A549 (cell line): ENCODE data around the gene LY86.

Experiments used
- BHLHE40 ChIP-seq: IDR thresholded peaks from 2 replicates; pipeline ENCODE4 v1.6.1; 2012; ENCODE audit warnings: low read depth, low read length, inconsistent platforms
- CBX8 ChIP-seq: fragments of 200-600 bp; sonication (generic); IDR thresholded peaks from 2 replicates; pipeline ENCODE4 v1.6.1; 2016
- EHMT2 ChIP-seq: fragments of 200-600 bp; sonication (generic); IDR thresholded peaks from 2 replicates; pipeline ENCODE4 v1.6.1; 2016; ENCODE audit warnings: antibody characterized with exemption, low read depth, mild to moderate bottlenecking, moderate library complexity
- EP300 ChIP-seq, 2 experiments: fragments of >200 bp; sonication (Bioruptor Twin); formaldehyde crosslinking; IDR thresholded peaks; 2 replicates in 1 of 2; 3 replicates in 1 of 2; pipeline ENCODE4 v1.6.1; 2016 to 2017
- FOSL2 ChIP-seq, 2 experiments: fragments of 450-650 bp in 1 of 2; fragments of >200 bp in 1 of 2; sonication (Bioruptor Twin) in 1 of 2; formaldehyde crosslinking; IDR thresholded peaks; 2 replicates each; pipeline versions ENCODE4 v1.5.0 to v1.6.1; 2016 to 2020; ENCODE audit warnings: mild to moderate bottlenecking in 1 of 2, moderate library complexity in 1 of 2
- MAFK ChIP-seq: fragments of 450-650 bp; IDR thresholded peaks from 2 replicates; pipeline ENCODE4 v1.6.1; 2014; ENCODE audit not compliant: partially characterized antibody
- MAZ ChIP-seq: fragments of 150-350 bp; IDR thresholded peaks from 2 replicates; pipeline ENCODE4 v1.6.1; 2014; ENCODE audit warnings: antibody characterized with exemption, low read depth, low read length, borderline replicate concordance
- MYC ChIP-seq: IDR thresholded peaks from 2 replicates; pipeline ENCODE4 v1.6.1; 2012; ENCODE audit warnings: mild to moderate bottlenecking, inconsistent platforms, low read length, improper control_type of control experiment, borderline replicate concordance
- RAD21 ChIP-seq, 2 experiments: fragments of >200 bp in 1 of 2; sonication (Bioruptor Twin) in 1 of 2; formaldehyde crosslinking in 1 of 2; IDR thresholded peaks in 1 of 2; conservative IDR thresholded peaks in 1 of 2; 2 replicates in 1 of 2; 3 replicates in 1 of 2; pipeline ENCODE4 v1.6.1; 2012 to 2018; ENCODE audit warnings: inconsistent platforms in 1 of 2
- ZC3H11A ChIP-seq: fragments of 450-650 bp; IDR thresholded peaks from 2 replicates; pipeline ENCODE4 v1.6.1; 2014; ENCODE audit warnings: antibody characterized with exemption, mild to moderate bottlenecking
- TF ChIP-seq, protein P1 (sequence below): fragments of >200 bp; sonication (Bioruptor Twin); formaldehyde crosslinking; IDR thresholded peaks from 3 replicates; pipeline ENCODE4 v1.5.1; 2016
- TF ChIP-seq, protein P2 (sequence below): fragments of 250-450 bp; sonication (Bioruptor Pico); IDR thresholded peaks from 2 replicates; pipeline ENCODE4 v1.5.0; 2020; ENCODE audit warnings: low read depth, mild to moderate bottlenecking, moderate library complexity

GRCh38 chr6:6602262-6602661 is 13.7 kb downstream of the LY86 start:
- TF ChIP-seq, protein P1, sequence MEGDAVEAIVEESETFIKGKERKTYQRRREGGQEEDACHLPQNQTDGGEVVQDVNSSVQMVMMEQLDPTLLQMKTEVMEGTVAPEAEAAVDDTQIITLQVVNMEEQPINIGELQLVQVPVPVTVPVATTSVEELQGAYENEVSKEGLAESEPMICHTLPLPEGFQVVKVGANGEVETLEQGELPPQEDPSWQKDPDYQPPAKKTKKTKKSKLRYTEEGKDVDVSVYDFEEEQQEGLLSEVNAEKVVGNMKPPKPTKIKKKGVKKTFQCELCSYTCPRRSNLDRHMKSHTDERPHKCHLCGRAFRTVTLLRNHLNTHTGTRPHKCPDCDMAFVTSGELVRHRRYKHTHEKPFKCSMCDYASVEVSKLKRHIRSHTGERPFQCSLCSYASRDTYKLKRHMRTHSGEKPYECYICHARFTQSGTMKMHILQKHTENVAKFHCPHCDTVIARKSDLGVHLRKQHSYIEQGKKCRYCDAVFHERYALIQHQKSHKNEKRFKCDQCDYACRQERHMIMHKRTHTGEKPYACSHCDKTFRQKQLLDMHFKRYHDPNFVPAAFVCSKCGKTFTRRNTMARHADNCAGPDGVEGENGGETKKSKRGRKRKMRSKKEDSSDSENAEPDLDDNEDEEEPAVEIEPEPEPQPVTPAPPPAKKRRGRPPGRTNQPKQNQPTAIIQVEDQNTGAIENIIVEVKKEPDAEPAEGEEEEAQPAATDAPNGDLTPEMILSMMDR, result no peak
- TF ChIP-seq BHLHE40, result no peak
- TF ChIP-seq ZC3H11A, result no peak
- TF ChIP-seq, protein P2, sequence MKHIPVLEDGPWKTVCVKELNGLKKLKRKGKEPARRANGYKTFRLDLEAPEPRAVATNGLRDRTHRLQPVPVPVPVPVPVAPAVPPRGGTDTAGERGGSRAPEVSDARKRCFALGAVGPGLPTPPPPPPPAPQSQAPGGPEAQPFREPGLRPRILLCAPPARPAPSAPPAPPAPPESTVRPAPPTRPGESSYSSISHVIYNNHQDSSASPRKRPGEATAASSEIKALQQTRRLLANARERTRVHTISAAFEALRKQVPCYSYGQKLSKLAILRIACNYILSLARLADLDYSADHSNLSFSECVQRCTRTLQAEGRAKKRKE (CRISPR knock-in tag), result no peak
- TF ChIP-seq MAFK, result no peak
- no peak for TF ChIP-seq MAZ
- TF ChIP-seq EP300 (IDR thresholded peaks at IDR 0.05), result no peak
- TF ChIP-seq EHMT2, result no peak
- TF ChIP-seq MYC, result no peak
- no peak for TF ChIP-seq RAD21 (conservative IDR thresholded peaks at IDR 0.05 in 1 of 2, IDR thresholded peaks at IDR 0.05 in 1 of 2)
- TF ChIP-seq FOSL2 (IDR thresholded peaks at IDR 0.05), result no peak
- TF ChIP-seq FOSL2 (CRISPR knock-in tag; IDR thresholded peaks at IDR 0.05), result no peak
- no peak for TF ChIP-seq CBX8
